CD14-positive monocyte (primary cell): Measurements from ENCODE around the gene KLF2. TPM values are rescaled to one million over a fixed set of nuclear protein-coding genes. Genes with fewer than 3 reads are reported as not detected.
A peak's percentile ranks its signal among the peaks of the same experiment; 100 is the strongest.

ENCODE experiments used
- DNase-seq, 3 donors: peaks; one replicate each; pipeline ENCODE4 v3.0.0-alpha.2; 2011 to 2022
- H2AFZ ChIP-seq: 2 replicates; pipeline ENCODE4 v1.6.0; 2012; ENCODE audit warnings: mild to moderate bottlenecking, low read depth, low read length, inconsistent platforms; ENCODE audit not compliant: insufficient read depth, poor library complexity, severe bottlenecking
- H3K27ac ChIP-seq, 2 donors: 1 replicate in 1 of 2; 2 replicates in 1 of 2; pipeline ENCODE4 v1.5.1; 2012 to 2013; ENCODE audit warnings: low read length in 2 of 2, control low read depth in 1 of 2, inconsistent platforms in 1 of 2, low read depth in 1 of 2, mild to moderate bottlenecking in 1 of 2
- H3K27me3 ChIP-seq, 2 donors: one replicate each; pipeline versions ENCODE4 v1.6.0 to v1.6.1; 2011 to 2013; ENCODE audit warnings: low read length in 2 of 2; ENCODE audit not compliant: control insufficient read depth in 2 of 2, insufficient read depth in 2 of 2
- H3K36me3 ChIP-seq, 2 donors: replicated peaks in 1 of 2; 1 replicate in 1 of 2; 2 replicates in 1 of 2; pipeline versions ENCODE4 v1.5.1 to v1.6.1; 2012 to 2013; ENCODE audit warnings: low read length in 2 of 2, control low read depth in 1 of 2, inconsistent platforms in 1 of 2, mild to moderate bottlenecking in 1 of 2; ENCODE audit not compliant: insufficient read depth in 2 of 2, control insufficient read depth in 1 of 2
- H3K4me1 ChIP-seq, 2 donors: 1 replicate in 1 of 2; 2 replicates in 1 of 2; pipeline versions ENCODE4 v1.5.1 to v1.6.1; 2012 to 2013; ENCODE audit warnings: low read length in 2 of 2, control low read depth in 1 of 2, inconsistent platforms in 1 of 2, mild to moderate bottlenecking in 1 of 2, moderate library complexity in 1 of 2; ENCODE audit not compliant: insufficient read depth in 2 of 2, control insufficient read depth in 1 of 2
- H3K4me2 ChIP-seq: replicated peaks from 2 replicates; pipeline ENCODE3; 2012; ENCODE audit warnings: low read length, moderate library complexity, mild to moderate bottlenecking; ENCODE audit not compliant: poor library complexity, severe bottlenecking; ENCODE audit errors: extremely low read depth
- H3K4me3 ChIP-seq, 3 experiments: fragments of 200-600 bp in 1 of 3; sonication (generic) in 1 of 3; replicated peaks in 1 of 3; 1 replicate in 2 of 3; 2 replicates in 1 of 3; pipeline ENCODE4 v1.5.1; 2011 to 2013; ENCODE audit warnings: low read length in 3 of 3, mild to moderate bottlenecking in 3 of 3, control low read depth in 2 of 3, low read depth in 2 of 3, inconsistent platforms in 1 of 3, moderate library complexity in 1 of 3
- H3K79me2 ChIP-seq: 2 replicates; pipeline ENCODE4 v1.6.0; 2012; ENCODE audit warnings: mild to moderate bottlenecking, control low read depth, inconsistent platforms, low read length, moderate library complexity; ENCODE audit not compliant: insufficient read depth
- H3K9ac ChIP-seq: 2 replicates; pipeline ENCODE4 v1.6.0; 2017; ENCODE audit warnings: low read length, mild to moderate bottlenecking; ENCODE audit not compliant: insufficient read depth, poor library complexity, severe bottlenecking
- H3K9me3 ChIP-seq, 2 donors: replicated peaks in 1 of 2; 1 replicate in 1 of 2; 2 replicates in 1 of 2; pipeline versions ENCODE4 v1.5.1 to v1.6.1; 2012 to 2013; ENCODE audit warnings: low read length in 2 of 2, control low read depth in 1 of 2; ENCODE audit not compliant: control insufficient read depth in 1 of 2, insufficient read depth in 1 of 2
- H4K20me1 ChIP-seq: 2 replicates; pipeline ENCODE4 v1.6.0; 2012; ENCODE audit warnings: mild to moderate bottlenecking, low read length, control low read depth, moderate library complexity; ENCODE audit not compliant: insufficient read depth
- H3K27ac Mint-ChIP-seq, 7 donors: one replicate each; pipeline ENCODE4 v1.8.0; 2020; ENCODE audit warnings: mild to moderate bottlenecking in 7 of 7, mixed read lengths in 7 of 7, moderate library complexity in 6 of 7, inconsistent platforms in 2 of 7
- H3K27me3 Mint-ChIP-seq, 3 donors: one replicate each; pipeline ENCODE4 v1.8.0; 2021 to 2022; ENCODE audit warnings: low read depth in 3 of 3, mild to moderate bottlenecking in 3 of 3, mixed read lengths in 3 of 3, moderate library complexity in 3 of 3, inconsistent platforms in 1 of 3
- H3K36me3 Mint-ChIP-seq, 2 donors: one replicate each; pipeline ENCODE4 v1.8.0; 2020; ENCODE audit warnings: mixed read lengths in 2 of 2, inconsistent platforms in 1 of 2, mild to moderate bottlenecking in 1 of 2
- H3K4me1 Mint-ChIP-seq: one replicate; pipeline ENCODE4 v1.8.0; 2020; ENCODE audit warnings: mild to moderate bottlenecking, mixed read lengths
- H3K4me3 Mint-ChIP-seq, 2 donors: one replicate each; pipeline ENCODE4 v1.8.0; 2020; ENCODE audit warnings: mild to moderate bottlenecking in 2 of 2, mixed read lengths in 2 of 2, moderate library complexity in 1 of 2
- H3K9me3 Mint-ChIP-seq, 7 donors: one replicate each; pipeline ENCODE4 v1.8.0; 2020 to 2022; ENCODE audit warnings: mixed read lengths in 7 of 7, mild to moderate bottlenecking in 6 of 7, moderate library complexity in 6 of 7, inconsistent platforms in 2 of 7
- CTCF ChIP-seq: fragments of 200-600 bp; IDR thresholded peaks from one replicate; pipeline ENCODE4 v1.8.0; 2022; ENCODE audit warnings: antibody characterized with exemption, mild to moderate bottlenecking
- whole genome bisulfite sequencing: methylation state at CpG from one replicate; pipeline ENCODE4 v1.1.5; 2013; ENCODE audit warnings: missing lambda C conversion rate; ENCODE audit not compliant: insufficient coverage; 5-methylcytosine and 5-hydroxymethylcytosine counted together
- intact Hi-C, 2 donors: fragments of 100-400 bp; cut with micrococcal nuclease; formaldehyde crosslinking; loops; one replicate each; pipeline versions ENCODE4 v1.15.0 to v1.15.1; 2023
- polyA plus RNA-seq, 3 donors: library from polyadenylated mRNA; depleted of rRNA in 1 of 3; unstranded in 2 of 3; stranded (reverse) in 1 of 3; fragments of 300-500 nt in 2 of 3; fragments of >200 nt in 1 of 3; fragmentation: Illumina TruSeq in 2 of 3; gene quantifications; 1 replicate in 2 of 3; 2 replicates in 1 of 3; pipeline ENCODE4 v1.2.3, GENCODE V29; 2012 to 2021

Gene KLF2
- polyA plus RNA-seq, 3 donors = 34.0 to 331 (median 51.4) TPM

GRCh38 chr19:16309643-16310042 lies 15.0 kb upstream of the KLF2 start:
- peaks cover 13% of the 10 kb centered on the region for H3K4me1 Mint-ChIP-seq
- H2AFZ ChIP-seq = no peak overlapping the region
- H3K4me2 ChIP-seq = no peak overlapping the region
- intact Hi-C loops = no loop called here
- H3K36me3 Mint-ChIP-seq = no peaks in the 10 kb centered on the region
- no peaks in the 10 kb centered on the region for H3K79me2 ChIP-seq
- H4K20me1 ChIP-seq = no peaks in the 10 kb centered on the region
- peaks cover 12 to 22% of the 10 kb centered on the region in 2 donors for H3K4me1 ChIP-seq
- H3K36me3 ChIP-seq = no peaks in the 10 kb centered on the region
- H3K4me3 Mint-ChIP-seq = no peak overlapping the region
- WGBS = no CpG with 5 or more reads among the region's 3 CpGs
- no peak for DNase-seq
- H3K27me3 ChIP-seq = no peaks in the 10 kb centered on the region
- no peak overlapping the region for H3K9ac ChIP-seq
- no peak for TF ChIP-seq CTCF
- no peak overlapping the region for H3K27ac Mint-ChIP-seq
- H3K9me3 ChIP-seq = no peaks in the 10 kb centered on the region
- H3K4me3 ChIP-seq = no peak overlapping the region
- no peak overlapping the region for H3K27ac ChIP-seq
- peaks cover 0 to 6% (median 0%) of the 10 kb centered on the region in 3 donors for H3K27me3 Mint-ChIP-seq
- H3K9me3 Mint-ChIP-seq = peaks cover 0 to 2% (median 0%) of the 10 kb centered on the region in 7 donors

GRCh38 chr19:16315825-16316505 lies 8.7 kb upstream of the KLF2 start:
- Histone ChIP-seq H4K20me1 (no peaks in the 10 kb centered on the region), H2AFZ (peak overlapping the region; percentile 2), H3K4me3 (peak overlapping the region in 1 of 3 experiments; percentile 50), H3K27ac (peak overlapping the region; percentile 70 to 87), H3K4me2 (peak overlapping the region; percentile 59), H3K36me3 (no peaks in the 10 kb centered on the region), H3K4me1 (peaks cover 40 to 50% of the 10 kb centered on the region in 2 donors), H3K27me3 (no peaks in the 10 kb centered on the region), H3K9ac (peak overlapping the region; percentile 12), H3K9me3 (no peaks in the 10 kb centered on the region), H3K79me2 (no peaks in the 10 kb centered on the region)
- H3K4me1 Mint-ChIP-seq = peaks cover 44% of the 10 kb centered on the region
- peak; percentile 82 to 91 (median 89) for DNase-seq
- peak overlapping the region; percentile 60 to 90 for H3K4me3 Mint-ChIP-seq
- H3K9me3 Mint-ChIP-seq = peaks cover 0 to 2% (median 0%) of the 10 kb centered on the region in 7 donors
- no peaks in the 10 kb centered on the region for H3K36me3 Mint-ChIP-seq
- no peak for TF ChIP-seq CTCF
- intact Hi-C loops = no loop called here
- WGBS = 40% methylated on average over 9 of the region's 13 CpGs
- H3K27ac Mint-ChIP-seq = peak overlapping the region; percentile 94 to 98 (median 94)
- peaks cover 6 to 16% (median 13%) of the 10 kb centered on the region in 3 donors for H3K27me3 Mint-ChIP-seq
